Measurements from ENCODE around the gene RAB13. TPM values are rescaled to one million over a fixed set of nuclear protein-coding genes. Genes with fewer than 3 reads are reported as not detected.

Gene RAB13
- total and polyA plus RNA-seq, 2 donors (not counting 1 experiment from before 2014, with no cell fraction given) = 0.09 to 9.7 TPM

- Histone ChIP-seq H3K36me3 (replicated peaks in 1 of 2; ENCODE audit: control extremely low read depth in 1 of 2, control insufficient read depth in 1 of 2, extremely low read depth in 1 of 2, insufficient read depth in 2 of 2, low read length in 1 of 2) (peaks cover 17 to 62% of the 10 kb centered on the region in 2 experiments), H4K20me1 (ENCODE audit: control insufficient read depth, insufficient read depth, low read length, poor library complexity, severe bottlenecking) (peaks cover 40% of the 10 kb centered on the region), H3K4me1 (ENCODE audit: control insufficient read depth in 2 of 2, insufficient read depth in 2 of 2, low read length in 2 of 2) (peaks cover 24 to 40% of the 10 kb centered on the region in 2 donors), H3K79me2 (ENCODE audit: control insufficient read depth, insufficient read depth, low read length) (peaks cover 51% of the 10 kb centered on the region), H3K4me3 (ENCODE audit: control extremely low read depth in 1 of 5, extremely low read depth in 1 of 5, insufficient read depth in 1 of 5, low read depth in 2 of 5, low read length in 4 of 5) (no peak overlapping the region), H3K4me2 (replicated peaks; ENCODE audit: low read depth, low read length, poor library complexity, severe bottlenecking) (peak overlapping the region; percentile 16), H3K27ac (ENCODE audit: low read length in 2 of 2) (peak overlapping the region in 1 of 2 donors; percentile 51), H3K9ac (ENCODE audit: low read length) (no peak overlapping the region), H3K9me3 (ENCODE audit: control extremely low read depth in 1 of 3, control insufficient read depth in 2 of 3, insufficient read depth in 1 of 3, low read length in 2 of 3) (no peaks in the 10 kb centered on the region), H2AFZ (ENCODE audit: insufficient read depth, low read depth, low read length, poor library complexity, severe bottlenecking) (no peak overlapping the region), H3K27me3 (replicated peaks in 1 of 4; ENCODE audit: control extremely low read depth in 1 of 4, control insufficient read depth in 3 of 4, insufficient read depth in 4 of 4, low read length in 3 of 4) (no peaks in the 10 kb centered on the region)
- Mint-ChIP-seq H3K27me3 (no peaks in the 10 kb centered on the region), H3K27ac (peak overlapping the region; percentile 37), H3K9me3 (ENCODE audit: insufficient read depth) (no peaks in the 10 kb centered on the region), H3K4me1 (peaks cover 44% of the 10 kb centered on the region), H3K4me3 (peak overlapping the region; percentile 27)
- ChIA-PET CTCF (interaction anchor here (1.3 to 5.9 kb wide), 3 partner anchors 21 to 43 kb away, joined by 3 to 65 read pairs (median 46); partner anchors contain the start of genes CREB3L4, GATAD2B, RAB13 and SLC39A1), POLR2A (interaction anchor here (4.1 to 4.2 kb wide), 2 partner anchors 20 to 34 kb away, joined by 40 to 124 read pairs; partner anchors contain the start of genes GATAD2B and JTB)
- ATAC-seq (ENCODE audit: low read depth) (no peak), DNase-seq (no peak)
- TF ChIP-seq EZH2 (IDR thresholded peaks at IDR 0.05; ENCODE audit: borderline replicate concordance, insufficient read depth, low read depth, low read length, poor library complexity, severe bottlenecking) (no peak), CTCF (IDR thresholded peaks at IDR 0.05) (no peak)
- WGBS (ENCODE audit: insufficient coverage) = 100% methylated on average over 5 of the region's 11 CpGs
- intact Hi-C loops (cut with micrococcal nuclease) = no loop called here
These were observed 43.2 kb downstream of the RAB13 start for GRCh38 chr1:153942766-153943549.
